ENCODE results near the gene GPR153.

The GPR153 gene

GRCh38 chr1:6198646-6199297 lies 62.1 kb downstream of the GPR153 start:
- no peak for DNase-seq

- DNase-seq = no peak
Observed at GRCh38 chr1:6197746-6198427, 63.0 kb downstream of the GPR153 start.
